ENCODE measurements around the gene KCNH3.
A peak's percentile ranks its signal among the peaks of the same experiment; 100 is the strongest.

KCNH3 gene

DNA sequence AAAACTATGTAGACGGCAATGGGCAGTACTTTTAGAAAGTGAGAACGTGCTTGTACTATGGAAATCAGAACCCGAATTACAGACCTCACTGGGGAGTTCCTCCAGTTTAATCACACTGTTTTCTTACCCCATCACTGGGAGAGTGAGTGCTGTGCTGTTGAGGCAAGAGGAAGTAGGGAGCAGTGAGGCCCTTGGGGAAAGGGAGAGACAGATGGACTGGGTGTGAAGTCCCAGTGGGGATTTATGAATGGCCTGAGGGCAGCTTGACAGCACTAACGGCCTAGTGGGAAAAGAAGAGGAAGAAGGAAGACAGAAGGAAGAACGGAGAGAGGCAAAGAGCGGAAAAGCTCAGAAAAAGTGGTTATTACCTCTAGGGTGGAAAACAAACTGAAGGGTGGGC is 23.4 kb downstream of the KCNH3 start:
- DNase-seq (ENCODE audit: low read depth, low spot score) = no peak

- DNase-seq (ENCODE audit: low read depth, low spot score) = no peak
Observed at GRCh38 chr12:49562831-49563230, 24.0 kb downstream of the KCNH3 start.

DNA sequence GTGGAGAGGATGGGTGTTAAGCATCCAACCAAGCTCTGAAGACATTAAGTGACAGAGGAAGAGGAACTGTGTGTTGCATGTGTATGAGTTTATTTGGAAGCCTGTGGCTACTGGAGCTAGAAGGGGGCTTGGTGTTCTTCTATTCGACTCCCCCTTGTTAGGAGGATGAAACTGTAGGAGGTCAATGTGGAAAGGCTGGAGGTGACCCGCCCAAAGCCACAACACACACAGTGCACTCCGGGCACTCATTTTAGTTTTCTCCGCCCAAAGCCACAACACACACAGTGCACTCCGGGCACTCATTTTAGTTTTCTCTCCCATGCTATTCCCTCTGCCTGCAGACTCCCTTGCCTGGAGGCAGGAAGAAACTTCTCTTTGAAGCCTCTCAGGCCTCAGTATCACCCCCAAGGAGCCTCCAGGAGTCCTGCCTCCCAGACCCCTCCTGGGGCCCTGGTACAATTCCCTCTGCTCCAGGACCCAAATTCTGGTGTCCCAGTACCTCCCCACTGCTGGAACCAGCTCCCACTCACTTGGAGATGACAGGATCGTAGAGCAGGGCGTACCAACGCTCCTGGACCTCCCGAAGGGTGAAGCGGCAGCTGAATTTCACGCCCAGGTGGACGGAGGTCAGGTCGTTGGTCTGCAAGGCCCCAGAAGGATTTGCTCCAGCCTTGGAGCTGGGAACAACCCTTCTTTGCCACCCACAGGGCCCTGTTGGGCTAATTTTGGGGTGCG is 25.3 kb downstream of the KCNH3 start:
- no peak for DNase-seq (ENCODE audit: low read depth, low spot score)

DNA sequence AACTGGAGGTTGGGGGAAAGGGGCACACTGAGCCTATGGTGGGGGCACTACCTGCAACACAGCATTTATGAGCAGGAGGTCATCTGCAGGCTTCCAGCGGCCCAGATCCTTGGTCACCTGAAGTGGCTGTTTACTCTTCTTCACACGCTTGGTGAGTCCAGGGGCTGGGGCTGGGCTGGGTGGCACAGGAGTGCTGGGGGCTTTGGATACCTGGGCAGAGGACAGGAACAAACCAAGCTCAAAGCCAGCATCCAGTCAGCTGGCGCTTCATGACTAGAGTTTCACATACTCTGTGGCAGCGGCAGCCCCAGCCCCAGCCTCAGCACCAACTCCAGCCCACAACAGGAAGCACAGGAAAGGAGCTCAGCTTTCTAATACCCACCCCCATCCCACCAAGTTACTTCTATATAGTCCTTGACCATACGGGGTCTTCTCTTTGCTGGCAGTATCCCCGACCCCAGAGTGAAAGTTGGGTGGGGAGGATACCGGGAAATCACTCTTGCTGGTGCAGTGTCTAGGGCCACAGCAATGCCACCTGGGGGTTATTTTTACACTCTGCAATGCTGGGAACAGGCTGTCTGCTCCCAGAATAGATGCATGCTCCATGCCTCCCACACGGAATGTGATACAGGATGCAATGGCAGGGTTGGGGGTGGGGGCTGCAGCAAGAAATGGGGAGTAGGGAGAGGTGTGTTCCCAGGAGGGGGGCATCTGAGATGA is 26.0 kb downstream of the KCNH3 start:
- DNase-seq (ENCODE audit: low read depth, low spot score) = no peak

DNA sequence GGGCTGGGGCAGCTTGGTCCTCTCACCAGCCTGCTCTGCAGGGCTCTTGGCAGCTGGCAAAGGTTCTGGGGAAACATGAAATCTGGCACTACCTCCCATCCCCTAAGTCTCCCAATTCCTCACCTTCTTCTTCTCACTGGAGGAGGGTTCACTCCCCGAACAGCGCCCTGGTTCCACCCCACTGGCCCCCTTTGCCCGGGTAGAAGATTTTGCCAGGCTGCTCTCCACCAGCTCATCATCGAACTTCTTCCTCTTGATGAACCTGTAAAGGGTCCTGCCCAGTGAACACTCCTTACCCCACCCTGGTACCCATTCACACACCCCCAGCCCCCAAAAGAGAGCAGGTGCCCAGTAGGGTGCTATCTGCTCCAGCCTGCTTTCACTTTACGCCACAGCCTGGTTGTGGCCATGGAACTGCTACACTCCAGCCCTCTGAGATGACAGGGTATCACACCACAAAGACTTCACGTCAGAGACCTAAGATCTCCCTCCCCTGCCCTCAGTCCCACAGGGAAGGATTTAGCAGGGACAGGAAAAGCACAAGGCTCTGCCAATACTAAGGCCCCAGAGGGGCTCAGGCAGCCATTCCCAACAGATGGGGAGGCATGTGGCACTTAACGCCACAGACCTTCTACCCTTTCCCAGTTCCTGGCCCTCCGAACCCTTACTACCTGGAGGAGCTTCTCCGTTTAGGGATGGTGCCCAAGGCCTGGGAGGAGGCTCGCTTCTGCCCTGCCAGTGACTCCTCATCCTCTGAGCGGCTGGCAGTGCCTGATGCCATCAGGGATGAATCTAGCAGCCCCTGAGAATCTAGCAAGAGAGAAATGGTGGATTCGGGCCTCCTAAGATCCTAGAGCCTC is 26.8 kb downstream of the KCNH3 start:
- no peak for DNase-seq (ENCODE audit: low read depth, low spot score)

DNA sequence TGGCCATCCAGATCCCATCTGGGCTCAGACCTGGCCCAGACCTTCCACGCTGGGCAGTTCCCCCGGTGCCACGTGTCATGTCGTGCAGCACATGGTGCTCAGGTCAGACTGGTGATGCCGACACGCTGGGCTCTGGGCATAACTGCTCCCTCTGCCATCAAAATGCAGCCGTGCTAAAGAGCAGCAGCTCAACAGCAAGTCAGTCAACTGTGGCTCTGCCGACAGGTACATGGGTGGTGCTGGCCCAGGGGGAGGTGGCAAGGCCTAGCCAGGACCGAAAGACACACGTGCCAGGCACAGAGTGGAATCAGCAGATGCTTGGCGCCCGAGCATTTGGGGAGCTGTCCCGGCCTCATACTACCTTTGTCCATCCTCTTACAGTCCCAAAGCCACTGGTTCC is 27.5 kb downstream of the KCNH3 start:
- DNase-seq (ENCODE audit: low read depth, low spot score) = no peak

DNA sequence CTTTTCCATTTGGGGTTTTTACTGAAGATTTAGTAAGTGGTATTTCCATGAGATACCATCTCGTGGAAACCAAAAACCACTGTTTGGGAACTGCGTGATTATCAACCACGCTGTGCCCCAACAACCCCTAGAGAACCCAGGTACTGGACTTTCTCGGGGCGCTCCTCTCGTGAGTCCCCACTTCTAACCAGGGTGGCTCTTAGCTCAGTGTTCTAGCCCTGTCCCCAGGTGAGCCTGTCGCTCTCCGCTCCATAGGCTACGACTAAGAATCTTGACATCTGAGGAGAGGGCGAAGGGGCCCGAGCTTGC is 28.4 kb downstream of the KCNH3 start:
- no peak for DNase-seq (ENCODE audit: low read depth, low spot score)

DNA sequence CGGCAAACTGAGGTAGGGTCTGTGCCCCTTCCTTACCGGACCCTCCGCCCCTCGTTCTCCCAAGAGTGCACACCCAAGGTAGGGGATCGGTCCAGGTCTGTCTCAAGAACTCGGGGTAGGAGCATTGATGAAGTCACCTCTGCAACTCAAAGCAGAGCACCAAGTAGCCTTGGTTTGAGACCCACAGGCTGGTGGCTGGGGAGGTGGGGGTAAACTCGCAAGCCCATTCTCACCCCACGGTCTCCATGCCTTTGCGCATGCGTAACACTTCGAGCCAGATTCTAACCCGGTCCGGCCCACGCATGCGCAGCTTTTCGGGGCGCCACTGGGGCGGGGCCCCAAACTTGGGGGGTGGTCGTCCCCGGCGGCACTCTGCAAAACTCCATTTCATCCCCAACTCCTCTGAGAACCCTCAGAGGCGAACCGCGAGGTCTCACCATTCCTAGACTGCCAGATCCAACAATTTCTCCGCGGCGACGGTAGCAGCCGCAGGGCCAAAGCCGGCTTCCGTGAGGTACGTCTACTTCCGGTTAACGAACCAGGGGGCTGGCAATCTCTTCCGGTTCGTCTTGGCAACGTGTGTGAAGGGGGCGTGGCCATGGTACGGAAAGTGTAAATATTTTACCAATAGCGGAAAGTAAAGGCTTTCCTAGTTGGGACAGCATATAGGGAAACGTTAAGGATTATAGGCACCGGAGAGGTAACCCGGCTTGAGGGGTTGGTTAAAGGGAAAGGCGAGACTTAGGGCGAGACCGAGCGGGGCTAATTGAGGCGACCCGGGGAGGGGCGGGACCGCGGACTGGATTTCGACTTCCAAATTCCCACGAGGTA is 29.0 kb downstream of the KCNH3 start, which contains the start of gene MCRS1:
MCRS1 (minus strand) TSS at position 532 of the 831 bp plus-strand sequence. CDS start 1,411 bp downstream, outside the sequence.
- DNase-seq (ENCODE audit: low read depth, low spot score) = peak; percentile 94

DNA sequence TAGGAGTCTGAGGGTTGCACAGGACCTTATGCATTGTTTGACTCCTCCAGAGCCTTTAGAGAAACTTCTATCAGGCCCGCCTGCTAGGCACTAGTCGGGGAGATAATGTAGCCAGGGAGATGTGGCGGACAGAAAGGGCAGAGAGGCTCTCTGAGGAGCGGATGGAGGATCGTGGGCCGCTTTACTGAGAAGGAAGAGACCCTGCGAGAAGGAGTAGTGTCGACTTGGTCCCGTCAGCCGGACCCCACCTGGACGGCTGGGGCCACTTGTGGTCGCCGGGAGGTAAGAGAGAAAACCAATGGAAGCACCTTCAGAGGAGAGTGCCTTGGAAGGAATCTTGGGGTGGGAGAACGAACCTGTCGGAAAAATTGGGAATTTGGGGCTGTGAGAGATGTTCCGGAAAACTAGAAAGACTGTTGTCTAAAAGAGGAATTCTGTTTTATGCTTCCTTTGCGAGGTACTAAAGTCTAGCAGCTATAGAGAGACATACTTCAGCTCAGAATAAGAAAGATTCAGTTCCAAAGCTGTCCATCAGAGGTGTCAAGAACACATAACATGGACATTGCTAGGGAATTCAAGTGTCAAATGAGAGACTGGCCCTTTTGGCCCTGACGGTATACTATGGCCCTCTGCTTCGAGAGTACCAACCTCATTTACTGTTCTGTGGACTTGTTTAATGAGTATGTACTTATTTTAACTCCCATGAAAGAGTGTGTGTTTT is 29.8 kb downstream of the KCNH3 start:
- no peak for DNase-seq (ENCODE audit: low read depth, low spot score)

GRCh38 chr12:49577589-49578315 is 38.9 kb downstream of the KCNH3 start:
- no peak for DNase-seq (ENCODE audit: low read depth, low spot score)

DNA sequence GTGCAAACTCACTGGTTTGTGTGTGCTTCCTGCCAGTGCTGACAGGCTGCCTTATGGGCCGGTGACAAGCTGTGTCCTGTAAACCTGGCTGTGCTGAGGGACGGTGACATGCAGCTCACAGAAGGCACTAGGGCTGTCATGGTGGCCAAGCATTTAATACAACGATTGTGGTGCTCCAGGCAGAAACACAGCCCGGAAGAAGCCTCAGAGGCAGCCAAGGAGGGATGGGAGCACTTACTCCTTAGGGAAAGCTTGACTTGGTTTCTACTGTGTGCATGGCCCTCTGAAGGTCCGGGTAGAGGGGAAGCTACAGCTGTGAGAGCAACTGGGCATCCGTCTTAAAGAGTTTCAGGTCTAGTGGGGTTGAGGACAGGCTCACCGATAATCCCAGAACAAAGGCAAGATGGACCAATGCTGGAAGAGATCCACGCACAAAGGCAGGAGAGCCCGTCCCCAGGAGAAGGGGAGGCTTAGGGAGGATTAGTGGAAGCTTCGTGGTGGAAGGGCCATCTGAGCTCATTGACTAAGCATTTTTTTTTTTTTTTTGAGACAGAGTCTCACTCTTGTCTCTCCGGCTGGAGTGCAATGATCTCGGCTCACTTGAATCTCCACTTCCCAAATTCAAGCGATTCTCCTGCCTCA is 39.8 kb downstream of the KCNH3 start:
- DNase-seq (ENCODE audit: low read depth, low spot score) = no peak

DNA sequence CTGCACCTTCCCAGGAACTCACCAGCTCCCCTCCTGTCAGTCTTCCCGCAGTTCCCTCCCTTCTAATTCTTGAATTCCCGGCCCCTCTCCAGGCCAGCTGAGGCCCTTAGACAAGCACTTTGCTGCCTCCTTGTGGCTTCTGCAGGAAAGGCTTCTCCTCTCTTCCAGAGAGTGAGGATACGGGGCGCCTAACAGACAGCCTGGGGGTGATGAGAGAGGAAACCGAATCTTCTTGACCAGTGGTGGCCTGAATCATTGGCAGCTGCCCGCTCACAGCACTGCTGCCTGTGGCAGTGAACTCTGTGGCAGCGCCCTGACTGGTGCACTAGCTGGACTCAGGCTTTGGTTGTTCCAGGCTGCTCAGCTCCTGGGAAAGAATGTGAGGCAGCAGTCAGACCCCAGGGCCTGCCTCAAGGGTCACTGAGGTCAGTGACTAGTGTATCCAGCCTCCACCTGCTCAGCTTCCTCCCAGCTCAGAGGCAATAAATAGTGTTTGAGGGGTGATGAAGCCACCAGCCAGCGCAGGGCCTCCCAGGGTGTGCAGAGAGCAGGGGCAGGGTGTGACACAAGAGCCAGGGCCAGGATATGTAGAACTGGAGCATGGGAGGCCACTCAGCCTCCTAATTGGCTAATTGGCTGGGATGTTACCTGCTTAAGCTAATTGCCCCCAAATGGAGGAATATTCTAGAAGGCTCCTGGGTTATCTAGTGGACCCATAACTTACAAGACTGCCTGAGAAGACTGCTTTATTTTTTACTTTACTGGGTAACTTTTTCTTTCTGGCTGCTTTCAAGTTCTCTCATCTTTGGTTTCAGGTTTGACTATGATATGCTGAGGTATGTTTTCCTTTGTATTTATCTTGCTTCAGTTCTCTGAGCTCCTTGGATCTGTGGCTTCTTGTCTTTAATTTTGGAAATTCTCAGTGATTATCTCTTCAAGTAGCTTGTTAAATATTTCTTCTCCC is 42.0 kb downstream of the KCNH3 start:
- peak; percentile 88 for DNase-seq (ENCODE audit: low read depth, low spot score)

GRCh38 chr12:49582201-49582600 is 43.4 kb downstream of the KCNH3 start:
- DNase-seq (ENCODE audit: low read depth, low spot score) = no peak

DNA sequence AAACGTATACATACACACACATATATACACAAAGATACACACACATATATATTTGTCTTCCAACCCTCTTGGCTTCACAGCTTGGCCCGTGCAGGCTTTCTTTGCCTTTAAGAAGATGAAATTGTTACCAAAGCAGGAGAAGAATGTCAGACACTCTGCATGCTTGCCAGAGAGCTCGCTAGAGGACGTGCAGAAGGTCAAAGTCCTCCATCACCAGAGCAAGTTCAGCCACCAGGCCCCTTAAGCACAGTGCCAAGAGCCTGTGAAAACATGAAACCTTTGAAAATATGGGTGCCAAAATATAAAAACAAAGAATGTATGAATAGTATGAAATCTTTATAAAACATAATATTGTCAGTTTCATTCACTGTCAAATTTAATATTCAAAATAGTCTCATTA is 44.0 kb downstream of the KCNH3 start:
- no peak for DNase-seq (ENCODE audit: low read depth, low spot score)

GRCh38 chr12:49583366-49584094 is 44.7 kb downstream of the KCNH3 start:
- DNase-seq (ENCODE audit: low read depth, low spot score) = no peak

DNA sequence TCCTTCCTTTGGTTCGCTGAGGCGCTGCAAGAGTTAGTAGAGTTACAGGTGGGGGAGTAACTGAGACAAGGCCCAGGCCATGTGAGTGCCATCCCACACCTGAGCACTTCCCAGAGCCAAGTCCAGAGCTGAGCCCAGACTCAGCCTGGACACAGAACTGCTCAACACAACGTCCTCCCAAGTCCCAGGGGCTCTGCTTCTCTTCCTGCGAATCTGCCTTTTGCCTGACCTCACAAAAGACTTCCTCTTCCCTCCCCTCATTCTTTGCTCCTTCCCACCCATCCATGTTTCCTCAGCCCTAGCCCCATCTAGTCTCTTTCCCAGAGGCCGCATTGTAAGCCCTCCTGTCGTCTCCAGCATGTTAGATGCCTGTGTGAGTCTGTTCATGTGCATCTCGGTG is 45.8 kb downstream of the KCNH3 start:
- no peak for DNase-seq (ENCODE audit: low read depth, low spot score)

- no peak for DNase-seq (ENCODE audit: low read depth, low spot score)
Observed at GRCh38 chr12:49585477-49586459, 46.9 kb downstream of the KCNH3 start.

Measured in astrocyte of the hippocampus (primary cell).